ENCODE data around the gene IL6. TPM values are rescaled to one million over a fixed set of nuclear protein-coding genes. Genes with fewer than 3 reads are reported as not detected.
"Not testable (repeated sequence)": the region's sequence is repeated elsewhere in the genome, so short reads cannot be mapped to it uniquely, and the experiment has no call there.

Gene IL6
- total RNA-seq, 1 donor from 2014 or later, result not detected

GRCh38 chr7:22696541-22697228, 30.3 kb upstream of the IL6 start:
- Mint-ChIP-seq H3K4me3 (ENCODE audit: low read depth) (no peak overlapping the region), H3K36me3 (ENCODE audit: low read depth) (peaks cover 5% of the 10 kb centered on the region), H3K9me3 (peaks cover 12% of the 10 kb centered on the region), H3K4me1 (ENCODE audit: low read depth) (peaks cover 69% of the 10 kb centered on the region), H3K27ac (no peak overlapping the region), H3K27me3 (ENCODE audit: low read depth) (peaks cover 11% of the 10 kb centered on the region)
- intact Hi-C loops (cut with micrococcal nuclease), result loop anchor here (10.0 kb wide), 1 partner anchor 188 kb away; no protein-coding TSS in a partner anchor
- no peak for DNase-seq (ENCODE audit: low spot score)

DNA sequence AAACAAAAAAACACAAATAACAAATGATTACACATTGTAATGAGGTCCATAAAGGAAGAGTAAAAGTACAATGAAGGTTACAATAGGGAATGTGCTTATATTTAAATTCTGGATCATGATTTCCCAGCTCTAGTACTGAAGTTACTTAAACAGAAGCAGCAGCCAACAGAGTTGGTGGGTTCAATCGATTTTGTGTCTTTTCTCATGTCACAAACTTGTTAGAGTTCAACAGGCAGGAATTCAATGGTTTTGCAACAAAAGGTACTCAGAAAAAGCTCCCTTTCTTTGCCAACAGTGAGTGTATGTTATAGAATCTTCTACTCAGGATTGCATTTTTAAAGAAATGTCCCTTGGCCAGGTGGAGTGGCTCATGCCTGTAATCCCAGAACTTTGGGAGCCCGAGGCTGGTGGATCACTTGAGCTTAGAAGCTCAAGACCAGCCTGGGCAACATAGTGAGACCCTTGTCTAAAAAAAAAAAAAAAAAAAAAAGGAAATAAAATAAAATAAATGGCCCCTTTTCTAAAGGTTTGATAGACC, 29.6 kb upstream of the IL6 start:
- Mint-ChIP-seq H3K36me3 (ENCODE audit: low read depth) (peaks cover 5% of the 10 kb centered on the region), H3K9me3 (peaks cover 12% of the 10 kb centered on the region), H3K27ac (no peak overlapping the region), H3K4me3 (ENCODE audit: low read depth) (no peak overlapping the region), H3K27me3 (ENCODE audit: low read depth) (peaks cover 11% of the 10 kb centered on the region), H3K4me1 (ENCODE audit: low read depth) (peaks cover 72% of the 10 kb centered on the region)
- DNase-seq (ENCODE audit: low spot score), result no peak
- intact Hi-C loops (cut with micrococcal nuclease), result loop anchor here (10.0 kb wide), 1 partner anchor 187 kb away; no protein-coding TSS in a partner anchor

DNA sequence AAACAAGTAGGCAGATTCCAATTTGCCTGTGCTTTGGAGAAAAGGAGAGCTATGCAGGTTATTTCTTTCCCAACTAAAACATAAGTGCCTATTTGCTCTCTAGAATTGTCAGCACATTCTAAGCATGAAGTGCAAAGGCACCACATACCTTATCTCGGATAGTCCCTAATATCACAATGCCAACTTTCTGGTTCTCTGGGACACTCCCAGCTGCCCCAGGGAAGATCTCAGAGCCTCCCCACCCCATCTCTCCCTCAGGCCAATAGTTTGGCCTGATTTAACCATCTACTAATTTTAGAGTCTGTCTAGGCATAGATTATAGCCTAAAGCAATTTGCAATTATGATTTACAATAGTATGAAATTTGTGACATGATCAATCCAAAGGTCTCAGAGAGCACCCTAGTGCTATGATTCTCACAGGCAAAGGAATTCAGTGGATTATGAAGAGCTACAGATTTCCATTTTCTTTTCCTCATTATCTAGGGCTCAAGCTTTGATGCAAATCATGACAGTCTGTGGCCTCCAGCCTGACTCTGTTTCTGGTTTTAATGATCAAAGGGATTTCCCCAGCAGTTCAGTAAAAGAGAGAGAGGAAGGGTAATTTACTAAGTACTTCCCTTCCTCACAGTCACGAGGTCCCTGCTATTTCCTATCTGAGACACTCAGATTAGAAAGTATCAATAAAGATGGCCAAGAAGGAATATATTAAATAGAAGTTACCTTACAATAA, 29.0 kb upstream of the IL6 start:
- intact Hi-C loops (cut with micrococcal nuclease), result loop anchor here (1.0 to 10.0 kb wide), 4 partner anchors 22 to 187 kb away; partner anchors contain the start of gene IL6
- Mint-ChIP-seq H3K4me1 (ENCODE audit: low read depth) (peaks cover 78% of the 10 kb centered on the region), H3K4me3 (ENCODE audit: low read depth) (no peak overlapping the region)

GRCh38 chr7:22698767-22699166, 28.2 kb upstream of the IL6 start:
- peaks cover 5% of the 10 kb centered on the region for H3K9me3 Mint-ChIP-seq
- peaks cover 4% of the 10 kb centered on the region for H3K27me3 Mint-ChIP-seq (ENCODE audit: low read depth)
- peaks cover 2% of the 10 kb centered on the region for H3K36me3 Mint-ChIP-seq (ENCODE audit: low read depth)
- H3K4me1 Mint-ChIP-seq (ENCODE audit: low read depth), result peaks cover 74% of the 10 kb centered on the region
- intact Hi-C loops (cut with micrococcal nuclease), result loop anchor here (1.0 to 10.0 kb wide), 4 partner anchors 22 to 186 kb away; partner anchors contain the start of gene IL6
- no peak overlapping the region for H3K4me3 Mint-ChIP-seq (ENCODE audit: low read depth)
- no peak for DNase-seq (ENCODE audit: low spot score)
- H3K27ac Mint-ChIP-seq, result peak overlapping the region; percentile 62

More for the DNA sequence above, 29.0 kb upstream of the IL6 start:
- peaks cover 7% of the 10 kb centered on the region for H3K27me3 Mint-ChIP-seq (ENCODE audit: low read depth)
- peak overlapping the region; percentile 56 for H3K27ac Mint-ChIP-seq
- peaks cover 12% of the 10 kb centered on the region for H3K9me3 Mint-ChIP-seq
- no peak for DNase-seq (ENCODE audit: low spot score)
- H3K36me3 Mint-ChIP-seq (ENCODE audit: low read depth), result peaks cover 5% of the 10 kb centered on the region

DNA sequence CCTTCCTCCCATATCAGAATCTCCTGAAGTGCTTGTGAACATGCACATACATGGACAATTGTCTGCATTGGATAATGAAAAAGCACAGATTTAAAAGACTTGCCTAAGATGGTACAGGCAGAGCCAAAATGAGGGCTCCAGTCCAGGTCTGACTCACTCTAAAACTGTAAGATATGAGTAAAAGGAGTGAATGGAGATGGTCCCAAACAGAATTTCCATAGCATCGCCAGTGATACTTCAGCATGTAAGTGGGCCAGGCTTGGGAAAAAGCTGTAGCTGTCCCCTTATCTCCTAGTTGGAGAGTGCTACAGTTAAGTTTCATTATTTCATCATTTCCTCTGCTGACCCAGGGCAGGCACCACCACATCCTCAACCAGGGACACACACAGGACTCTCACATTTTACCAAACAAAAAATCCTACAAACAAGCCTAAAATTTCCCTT, 26.4 kb upstream of the IL6 start:
- Mint-ChIP-seq H3K4me3 (ENCODE audit: low read depth) (no peak overlapping the region), H3K9me3 (peaks cover 3% of the 10 kb centered on the region), H3K36me3 (ENCODE audit: low read depth) (no peaks in the 10 kb centered on the region), H3K27me3 (ENCODE audit: low read depth) (peaks cover 8% of the 10 kb centered on the region), H3K27ac (no peak overlapping the region), H3K4me1 (ENCODE audit: low read depth) (peaks cover 57% of the 10 kb centered on the region)
- intact Hi-C loops (cut with micrococcal nuclease), result no loop called here
- no peak for DNase-seq (ENCODE audit: low spot score)

- no peaks in the 10 kb centered on the region for H3K36me3 Mint-ChIP-seq (ENCODE audit: low read depth)
- peaks cover 8% of the 10 kb centered on the region for H3K27me3 Mint-ChIP-seq (ENCODE audit: low read depth)
- intact Hi-C loops (cut with micrococcal nuclease), result no loop called here
- no peak overlapping the region for H3K27ac Mint-ChIP-seq
- peaks cover 38% of the 10 kb centered on the region for H3K4me1 Mint-ChIP-seq (ENCODE audit: low read depth)
- peaks cover 3% of the 10 kb centered on the region for H3K9me3 Mint-ChIP-seq
- H3K4me3 Mint-ChIP-seq (ENCODE audit: low read depth), result no peak overlapping the region
- no peak for DNase-seq (ENCODE audit: low spot score)
Measured at GRCh38 chr7:22702516-22702915, 24.5 kb upstream of the IL6 start.

GRCh38 chr7:22703107-22703855, 23.7 kb upstream of the IL6 start:
- H3K4me3 Mint-ChIP-seq (ENCODE audit: low read depth); H3K9me3 Mint-ChIP-seq; intact Hi-C loops (cut with micrococcal nuclease); DNase-seq (ENCODE audit: low spot score); H3K36me3 Mint-ChIP-seq (ENCODE audit: low read depth); H3K27ac Mint-ChIP-seq; H3K27me3 Mint-ChIP-seq (ENCODE audit: low read depth): not testable (repeated sequence)
- H3K4me1 Mint-ChIP-seq (ENCODE audit: low read depth), result peaks cover 31% of the 10 kb centered on the region

DNA sequence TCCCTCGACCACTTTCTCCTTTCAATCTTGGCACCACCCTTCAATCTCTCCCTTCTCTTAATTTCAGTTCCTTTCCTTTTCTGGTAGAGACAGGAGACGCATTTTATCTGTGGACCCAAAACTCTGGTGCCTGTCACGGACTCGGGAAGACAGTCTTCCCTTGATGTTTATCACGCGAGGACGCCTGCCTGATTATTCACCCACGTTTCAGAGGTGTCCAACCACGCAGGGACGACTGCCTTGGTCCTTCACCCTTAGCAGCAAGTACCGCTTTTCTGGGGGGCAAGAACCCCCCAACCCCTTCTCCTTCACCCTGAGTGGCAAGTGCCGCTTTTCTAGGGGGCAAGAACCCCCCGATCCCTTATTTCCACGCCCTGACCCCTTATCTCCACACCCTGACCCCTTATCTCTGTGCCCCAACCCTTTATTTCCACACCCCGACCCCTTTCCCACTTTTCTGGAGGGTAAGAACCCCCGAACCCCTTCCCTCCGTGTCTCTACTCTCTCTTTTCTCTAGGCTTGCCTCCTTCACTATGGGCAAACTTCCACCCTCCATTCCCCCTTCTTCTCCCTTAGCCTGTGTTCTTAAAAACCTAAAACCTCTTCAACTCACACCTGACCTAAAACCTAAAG, 22.9 kb upstream of the IL6 start:
- H3K4me3 Mint-ChIP-seq (ENCODE audit: low read depth); DNase-seq (ENCODE audit: low spot score); intact Hi-C loops (cut with micrococcal nuclease); H3K36me3 Mint-ChIP-seq (ENCODE audit: low read depth); H3K9me3 Mint-ChIP-seq; H3K27ac Mint-ChIP-seq; H3K27me3 Mint-ChIP-seq (ENCODE audit: low read depth): not testable (repeated sequence)
- H3K4me1 Mint-ChIP-seq (ENCODE audit: low read depth), result peaks cover 23% of the 10 kb centered on the region

DNA sequence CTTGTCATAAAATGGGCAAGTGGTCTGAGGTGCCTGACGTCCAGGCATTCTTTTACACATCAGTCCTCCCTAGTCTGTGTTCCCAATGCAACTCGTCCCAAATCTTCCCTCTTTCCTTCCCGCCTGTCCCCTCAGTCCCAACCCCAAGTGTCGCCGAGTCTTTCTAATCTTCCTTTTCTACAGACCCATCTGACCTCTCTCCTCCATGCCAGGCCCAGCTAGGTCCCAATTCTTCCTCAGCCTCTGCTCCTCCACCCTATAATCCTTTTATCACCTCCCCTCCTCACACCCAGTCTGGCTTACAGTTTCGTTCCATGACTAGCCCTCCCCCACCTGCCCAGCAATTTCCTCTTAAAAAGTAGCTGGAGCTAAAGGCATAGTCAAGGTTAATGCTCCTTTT, 22.3 kb upstream of the IL6 start:
- intact Hi-C loops (cut with micrococcal nuclease); H3K27ac Mint-ChIP-seq; DNase-seq (ENCODE audit: low spot score); H3K36me3 Mint-ChIP-seq (ENCODE audit: low read depth); H3K4me3 Mint-ChIP-seq (ENCODE audit: low read depth); H3K9me3 Mint-ChIP-seq: not testable (repeated sequence)
- Mint-ChIP-seq H3K27me3 (ENCODE audit: low read depth) (peaks cover 12% of the 10 kb centered on the region), H3K4me1 (ENCODE audit: low read depth) (peaks cover 23% of the 10 kb centered on the region)

GRCh38 chr7:22705874-22706273, 21.1 kb upstream of the IL6 start:
- H3K36me3 Mint-ChIP-seq (ENCODE audit: low read depth); intact Hi-C loops (cut with micrococcal nuclease); DNase-seq (ENCODE audit: low spot score); H3K4me3 Mint-ChIP-seq (ENCODE audit: low read depth); H3K27ac Mint-ChIP-seq; H3K9me3 Mint-ChIP-seq: not testable (repeated sequence)
- Mint-ChIP-seq H3K27me3 (ENCODE audit: low read depth) (peaks cover 15% of the 10 kb centered on the region), H3K4me1 (ENCODE audit: low read depth) (peaks cover 13% of the 10 kb centered on the region)

- H3K27ac Mint-ChIP-seq; H3K4me3 Mint-ChIP-seq (ENCODE audit: low read depth); DNase-seq (ENCODE audit: low spot score); H3K9me3 Mint-ChIP-seq; H3K4me1 Mint-ChIP-seq (ENCODE audit: low read depth); intact Hi-C loops (cut with micrococcal nuclease); H3K36me3 Mint-ChIP-seq (ENCODE audit: low read depth): not testable (repeated sequence)
- H3K27me3 Mint-ChIP-seq (ENCODE audit: low read depth), result peaks cover 23% of the 10 kb centered on the region
Measured at GRCh38 chr7:22707026-22707691, 19.8 kb upstream of the IL6 start.

DNA sequence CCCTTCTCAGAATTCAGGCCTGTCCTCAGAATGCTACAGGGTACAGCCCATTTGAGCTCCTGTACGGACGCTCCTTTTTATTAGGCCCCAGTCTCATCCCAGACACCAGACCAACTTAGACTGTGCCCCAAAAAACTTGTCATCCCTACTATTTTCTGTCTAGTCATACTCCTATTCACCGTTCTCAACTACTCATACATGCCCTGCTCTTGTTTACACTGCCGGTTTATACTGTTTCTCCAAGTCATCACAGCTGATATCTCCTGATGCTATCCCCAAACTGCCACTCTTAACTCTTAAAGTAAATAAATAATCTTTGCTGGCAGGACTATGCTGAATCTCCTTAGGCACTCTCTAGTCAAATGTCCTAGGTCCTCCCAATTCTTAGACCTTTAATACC, 18.8 kb upstream of the IL6 start:
- H3K36me3 Mint-ChIP-seq (ENCODE audit: low read depth); H3K4me3 Mint-ChIP-seq (ENCODE audit: low read depth); H3K27ac Mint-ChIP-seq; H3K9me3 Mint-ChIP-seq; intact Hi-C loops (cut with micrococcal nuclease); DNase-seq (ENCODE audit: low spot score); H3K4me1 Mint-ChIP-seq (ENCODE audit: low read depth): not testable (repeated sequence)
- peaks cover 30% of the 10 kb centered on the region for H3K27me3 Mint-ChIP-seq (ENCODE audit: low read depth)
